Femur (tissue), 1 donor: ENCODE data around the gene TPGS1.
"Not testable (repeated sequence)": the region's sequence is repeated elsewhere in the genome, so short reads cannot be mapped to it uniquely, and the experiment has no call there.

Experiments used
- DNase-seq: peaks from one replicate; pipeline ENCODE4 v3.0.0-alpha.2; 2017

TPGS1 gene

GRCh38 chr19:478236-478903 is 28.9 kb upstream of the TPGS1 start:
- no peak for DNase-seq

GRCh38 chr19:478976-479375 is 28.3 kb upstream of the TPGS1 start:
- no peak for DNase-seq

GRCh38 chr19:480016-480855 is 27.1 kb upstream of the TPGS1 start:
- DNase-seq = peak; percentile 85

GRCh38 chr19:481100-481499 is 26.2 kb upstream of the TPGS1 start:
- not testable (repeated sequence) for DNase-seq

- DNase-seq = no peak
Observed at GRCh38 chr19:482186-483041, 24.9 kb upstream of the TPGS1 start.

GRCh38 chr19:483332-484072 is 23.8 kb upstream of the TPGS1 start:
- no peak for DNase-seq

- DNase-seq = no peak
Observed at GRCh38 chr19:484494-484893, 22.8 kb upstream of the TPGS1 start.

- DNase-seq = no peak
Observed at GRCh38 chr19:485077-485476, 22.2 kb upstream of the TPGS1 start.

GRCh38 chr19:485583-486236 is 21.6 kb upstream of the TPGS1 start:
- peak; percentile 43 for DNase-seq

GRCh38 chr19:488505-489417 is 18.5 kb upstream of the TPGS1 start:
- DNase-seq = peak; percentile 98

- no peak for DNase-seq
Observed at GRCh38 chr19:489418-490196, 17.7 kb upstream of the TPGS1 start.

GRCh38 chr19:491146-491741 is 16.1 kb upstream of the TPGS1 start:
- peak; percentile 38 for DNase-seq

GRCh38 chr19:492091-492531 is 15.2 kb upstream of the TPGS1 start:
- peak; percentile 33 for DNase-seq

- peak; percentile 31 for DNase-seq
Observed at GRCh38 chr19:493391-494170, 13.7 kb upstream of the TPGS1 start.

GRCh38 chr19:494171-495080 is 12.9 kb upstream of the TPGS1 start:
- peak; percentile 36 for DNase-seq

GRCh38 chr19:495081-495401 is 12.3 kb upstream of the TPGS1 start:
- no peak for DNase-seq

- peak; percentile 58 for DNase-seq
Observed at GRCh38 chr19:495402-496111, 11.7 kb upstream of the TPGS1 start.
